T-cell (primary cell): ENCODE results near the gene RPA1. TPM values are rescaled to one million over a fixed set of nuclear protein-coding genes. Genes with fewer than 3 reads are reported as not detected.
"Not testable (repeated sequence)": the region's sequence is repeated elsewhere in the genome, so short reads cannot be mapped to it uniquely, and the experiment has no call there.

Experiments used
- ATAC-seq, 4 experiments: fragments of 200-7000 bp in 3 of 4; fragments of 150-1000 bp in 1 of 4; cut with Tn5 transposase; replicated peaks in 1 of 4; 1 replicate in 3 of 4; 2 replicates in 1 of 4; pipeline ENCODE4 v1.10.0; 2021; ENCODE audit warnings: moderate library complexity in 3 of 4, mild to moderate bottlenecking in 2 of 4, moderate number of reproducible peaks in 1 of 4
- CTCF ChIA-PET, 2 donors: fragments of 300-600 bp; sonication (Branson Sonifier 250); formaldehyde crosslinking; loops; one replicate each; lab custom pipeline; 2022; ENCODE audit warnings: antibody characterized with exemption in 2 of 2; lab: Charles Lee
- POLR2A ChIA-PET, 2 donors: fragments of 300-600 bp; sonication (Branson Sonifier 250); formaldehyde crosslinking; loops; one replicate each; lab custom pipeline; 2022; ENCODE audit warnings: antibody characterized with exemption in 2 of 2; lab: Charles Lee
- DNase-seq, 35 experiments: peaks; one replicate each; pipeline versions ENCODE4 v3.0.0 to v3.0.0-alpha.2; 2013 to 2023
- H3K27ac ChIP-seq: one replicate; pipeline ENCODE4 v1.5.1; 2013; ENCODE audit warnings: low read length
- H3K27me3 ChIP-seq, 2 experiments: replicated peaks in 1 of 2; 1 replicate in 1 of 2; 2 replicates in 1 of 2; pipeline versions ENCODE4 v1.6.1 to v1.7.0; 2013; ENCODE audit warnings: low read length in 1 of 2, mixed read lengths in 1 of 2; ENCODE audit not compliant: control insufficient read depth in 2 of 2, insufficient read depth in 2 of 2; ENCODE audit errors: extremely low read depth in 1 of 2
- H3K36me3 ChIP-seq, 2 donors: 1 replicate in 1 of 2; 2 replicates in 1 of 2; pipeline versions ENCODE4 v1.6.1 to v1.7.0; 2013; ENCODE audit warnings: low read length in 1 of 2; ENCODE audit not compliant: control insufficient read depth in 2 of 2, insufficient read depth in 1 of 2; ENCODE audit errors: extremely low read depth in 1 of 2
- H3K4me1 ChIP-seq, 2 experiments: 1 replicate in 1 of 2; 2 replicates in 1 of 2; pipeline versions ENCODE4 v1.6.1 to v1.7.0; 2013; ENCODE audit warnings: low read length in 2 of 2, mixed read lengths in 1 of 2; ENCODE audit not compliant: insufficient read depth in 2 of 2, control insufficient read depth in 1 of 2; ENCODE audit errors: extremely low read depth in 1 of 2
- H3K4me3 ChIP-seq, 2 donors: 1 replicate in 1 of 2; 2 replicates in 1 of 2; pipeline versions ENCODE4 v1.5.1 to v1.7.0; 2013; ENCODE audit warnings: mild to moderate bottlenecking in 2 of 2, low read length in 1 of 2, moderate library complexity in 1 of 2; ENCODE audit not compliant: control insufficient read depth in 1 of 2; ENCODE audit errors: extremely low read depth in 1 of 2
- H3K9me3 ChIP-seq: 2 replicates; pipeline ENCODE4 v1.7.0; 2013
- H3K27ac Mint-ChIP-seq, 2 donors: one replicate each; pipeline ENCODE4 v1.8.0; 2020 to 2021; ENCODE audit warnings: mild to moderate bottlenecking in 2 of 2, mixed read lengths in 2 of 2
- H3K27me3 Mint-ChIP-seq, 2 donors: one replicate each; pipeline ENCODE4 v1.8.0; 2021 to 2022; ENCODE audit warnings: mixed read lengths in 2 of 2
- H3K36me3 Mint-ChIP-seq: one replicate; pipeline ENCODE4 v1.8.0; 2021; ENCODE audit warnings: mixed read lengths
- H3K4me1 Mint-ChIP-seq, 3 donors: one replicate each; pipeline ENCODE4 v1.8.0; 2020 to 2022; ENCODE audit warnings: mixed read lengths in 3 of 3, mild to moderate bottlenecking in 1 of 3
- H3K4me3 Mint-ChIP-seq, 3 donors: one replicate each; pipeline ENCODE4 v1.8.0; 2020 to 2022; ENCODE audit warnings: mild to moderate bottlenecking in 3 of 3, mixed read lengths in 3 of 3, moderate library complexity in 3 of 3
- H3K9me3 Mint-ChIP-seq, 3 donors: one replicate each; pipeline ENCODE4 v1.8.0; 2020 to 2022; ENCODE audit warnings: mixed read lengths in 3 of 3
- WGBS: methylation state at CpG from one replicate; pipeline ENCODE4 v1.1.5; 2013; ENCODE audit warnings: missing lambda C conversion rate; ENCODE audit not compliant: insufficient coverage; 5-methylcytosine and 5-hydroxymethylcytosine counted together
- total RNA-seq, 35 experiments: library from RNA in 6 of 35; stranded (reverse) in 6 of 35; fragments of 120-200 nt in 1 of 35; gene quantifications; one replicate each; pipeline versions ENCODE4 v1.2.1 to v1.2.4 and lab custom pipeline; 2013 to 2026

The RPA1 gene
- total RNA-seq, 5 donors from 2014 or later (not counting 1 experiment from before 2014, with no cell fraction given) = 78.9 to 124 (median 107) TPM

GRCh38 chr17:1797846-1798245 lies 32.0 kb upstream of the RPA1 start:
- not testable (repeated sequence) for H3K9me3 ChIP-seq, ATAC-seq, H3K27ac Mint-ChIP-seq, H3K27ac ChIP-seq, H3K4me3 ChIP-seq, H3K4me3 Mint-ChIP-seq, H3K27me3 Mint-ChIP-seq, H3K27me3 ChIP-seq, H3K4me1 ChIP-seq, H3K9me3 Mint-ChIP-seq, DNase-seq
- peaks cover 6 to 39% of the 10 kb centered on the region in 2 donors for H3K36me3 ChIP-seq
- peaks cover 38% of the 10 kb centered on the region for H3K36me3 Mint-ChIP-seq
- ChIA-PET CTCF (interaction anchor here in 1 of 2 donors (0.6 kb wide), 1 partner anchor 247 kb away, joined by 3 read pairs; no protein-coding TSS in a partner anchor), POLR2A (interaction anchor here in 1 of 2 donors (0.7 kb wide), 1 partner anchor 53 kb away, joined by 4 read pairs; no protein-coding TSS in a partner anchor)
- peaks cover 8 to 11% (median 10%) of the 10 kb centered on the region in 3 donors for H3K4me1 Mint-ChIP-seq
- WGBS = 100% methylated on average over 8 of the region's 8 CpGs

- Histone ChIP-seq H3K27me3 (no peaks in the 10 kb centered on the region), H3K36me3 (peaks cover 6 to 46% of the 10 kb centered on the region in 2 donors), H3K4me1 (no peaks in the 10 kb centered on the region), H3K4me3 (no peak overlapping the region), H3K9me3 (no peaks in the 10 kb centered on the region), H3K27ac (no peak overlapping the region)
- H3K27me3 Mint-ChIP-seq = no peaks in the 10 kb centered on the region
- ChIA-PET POLR2A (interaction anchor here in 1 of 2 donors (0.5 kb wide), 1 partner anchor 439 kb away, joined by 3 read pairs; no protein-coding TSS in a partner anchor), CTCF (no interaction called here)
- WGBS = 100% methylated on average over 7 of the region's 7 CpGs
- ATAC-seq (no peak), DNase-seq (no peak)
- H3K9me3 Mint-ChIP-seq = no peaks in the 10 kb centered on the region
- H3K4me1 Mint-ChIP-seq = peaks cover 8 to 10% (median 9%) of the 10 kb centered on the region in 3 donors
- peaks cover 40% of the 10 kb centered on the region for H3K36me3 Mint-ChIP-seq
- H3K4me3 Mint-ChIP-seq = no peak overlapping the region
- no peak overlapping the region for H3K27ac Mint-ChIP-seq
Observed at GRCh38 chr17:1800240-1800639, 29.6 kb upstream of the RPA1 start.

GRCh38 chr17:1800712-1801111 lies 29.1 kb upstream of the RPA1 start:
- DNase-seq (no peak), ATAC-seq (no peak)
- Mint-ChIP-seq H3K36me3 (peaks cover 40% of the 10 kb centered on the region), H3K9me3 (no peaks in the 10 kb centered on the region), H3K27me3 (no peaks in the 10 kb centered on the region), H3K4me1 (peaks cover 8 to 10% (median 8%) of the 10 kb centered on the region in 3 donors), H3K27ac (no peak overlapping the region), H3K4me3 (no peak overlapping the region)
- H3K27ac ChIP-seq = no peak overlapping the region
- H3K4me3 ChIP-seq = no peak overlapping the region
- CTCF ChIA-PET = no interaction called here
- POLR2A ChIA-PET = no interaction called here
- H3K9me3 ChIP-seq = no peaks in the 10 kb centered on the region
- WGBS = 100% methylated on average over 1 of the region's 4 CpGs
- H3K27me3 ChIP-seq = no peaks in the 10 kb centered on the region
- H3K4me1 ChIP-seq = no peaks in the 10 kb centered on the region
- peaks cover 6 to 46% of the 10 kb centered on the region in 2 donors for H3K36me3 ChIP-seq

- peaks cover 38% of the 10 kb centered on the region for H3K36me3 Mint-ChIP-seq
- no peak overlapping the region for H3K4me3 Mint-ChIP-seq
- no peaks in the 10 kb centered on the region for H3K27me3 ChIP-seq
- no peak overlapping the region for H3K27ac ChIP-seq
- no peaks in the 10 kb centered on the region for H3K9me3 Mint-ChIP-seq
- ATAC-seq (no peak), DNase-seq (no peak)
- no CpG with 5 or more reads among the region's 1 CpG for WGBS
- H3K27me3 Mint-ChIP-seq = no peaks in the 10 kb centered on the region
- H3K4me1 ChIP-seq = no peaks in the 10 kb centered on the region
- H3K36me3 ChIP-seq = peaks cover 6 to 38% of the 10 kb centered on the region in 2 donors
- ChIA-PET POLR2A (no interaction called here), CTCF (no interaction called here)
- no peak overlapping the region for H3K27ac Mint-ChIP-seq
- peaks cover under 1 to 2% (median under 1%) of the 10 kb centered on the region in 3 donors for H3K4me1 Mint-ChIP-seq
- H3K9me3 ChIP-seq = no peaks in the 10 kb centered on the region
- no peak overlapping the region for H3K4me3 ChIP-seq
Observed at GRCh38 chr17:1802429-1802828, 27.4 kb upstream of the RPA1 start.

- Mint-ChIP-seq H3K27ac (no peak overlapping the region), H3K36me3 (peaks cover 43% of the 10 kb centered on the region), H3K4me1 (no peaks in the 10 kb centered on the region), H3K4me3 (no peak overlapping the region), H3K9me3 (no peaks in the 10 kb centered on the region), H3K27me3 (no peaks in the 10 kb centered on the region)
- WGBS = 94% methylated on average over 2 of the region's 6 CpGs
- Histone ChIP-seq H3K4me3 (no peak overlapping the region), H3K36me3 (peaks cover 6 to 41% of the 10 kb centered on the region in 2 donors), H3K9me3 (no peaks in the 10 kb centered on the region), H3K27me3 (no peaks in the 10 kb centered on the region), H3K4me1 (no peaks in the 10 kb centered on the region), H3K27ac (no peak overlapping the region)
- POLR2A ChIA-PET = interaction anchor here in 1 of 2 donors (0.7 kb wide), 1 partner anchor 39 kb away, joined by 3 read pairs; no protein-coding TSS in a partner anchor
- DNase-seq (no peak), ATAC-seq (no peak)
- CTCF ChIA-PET = no interaction called here
Observed at GRCh38 chr17:1803280-1803679, 26.5 kb upstream of the RPA1 start.

- no peak overlapping the region for H3K27ac ChIP-seq
- H3K4me1 ChIP-seq = no peaks in the 10 kb centered on the region
- H3K27ac Mint-ChIP-seq = no peak overlapping the region
- no peak for ATAC-seq
- no peaks in the 10 kb centered on the region for H3K9me3 Mint-ChIP-seq
- DNase-seq = no peak
- H3K27me3 ChIP-seq = no peaks in the 10 kb centered on the region
- H3K9me3 ChIP-seq = no peaks in the 10 kb centered on the region
- ChIA-PET POLR2A (no interaction called here), CTCF (interaction anchor here in 1 of 2 donors (0.6 kb wide), 1 partner anchor 15 kb away, joined by 4 read pairs; no protein-coding TSS in a partner anchor)
- H3K4me1 Mint-ChIP-seq = no peaks in the 10 kb centered on the region
- peaks cover 7 to 47% of the 10 kb centered on the region in 2 donors for H3K36me3 ChIP-seq
- no peak overlapping the region for H3K4me3 ChIP-seq
- H3K4me3 Mint-ChIP-seq = no peak overlapping the region
- H3K36me3 Mint-ChIP-seq = peaks cover 37% of the 10 kb centered on the region
- WGBS = 97% methylated on average over 3 of the region's 6 CpGs
- no peaks in the 10 kb centered on the region for H3K27me3 Mint-ChIP-seq
Observed at GRCh38 chr17:1807890-1808289, 21.9 kb upstream of the RPA1 start.
